ENCODE measurements around the gene STAT3.

The STAT3 gene

DNA sequence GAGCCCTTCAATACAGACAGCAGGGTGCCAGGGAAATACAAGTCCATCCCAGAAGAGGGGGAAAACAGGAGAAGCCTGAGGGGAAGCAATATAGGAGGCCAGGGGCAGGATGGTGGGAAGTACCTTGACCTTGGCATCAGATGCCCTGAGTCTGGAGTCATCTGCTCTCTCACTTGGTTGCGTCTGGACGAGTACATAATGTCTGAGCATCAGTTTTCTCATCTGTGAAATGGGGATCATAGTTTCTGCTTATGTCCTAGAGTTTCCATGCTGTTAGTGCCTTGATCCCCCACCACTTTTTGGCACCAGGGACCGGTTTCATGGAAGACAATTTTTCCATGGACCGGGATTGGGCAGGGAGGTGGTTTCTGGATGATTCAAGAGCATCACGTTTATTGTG is 97.7 kb downstream of the STAT3 start:
- no peak for FAIRE-seq

DNA sequence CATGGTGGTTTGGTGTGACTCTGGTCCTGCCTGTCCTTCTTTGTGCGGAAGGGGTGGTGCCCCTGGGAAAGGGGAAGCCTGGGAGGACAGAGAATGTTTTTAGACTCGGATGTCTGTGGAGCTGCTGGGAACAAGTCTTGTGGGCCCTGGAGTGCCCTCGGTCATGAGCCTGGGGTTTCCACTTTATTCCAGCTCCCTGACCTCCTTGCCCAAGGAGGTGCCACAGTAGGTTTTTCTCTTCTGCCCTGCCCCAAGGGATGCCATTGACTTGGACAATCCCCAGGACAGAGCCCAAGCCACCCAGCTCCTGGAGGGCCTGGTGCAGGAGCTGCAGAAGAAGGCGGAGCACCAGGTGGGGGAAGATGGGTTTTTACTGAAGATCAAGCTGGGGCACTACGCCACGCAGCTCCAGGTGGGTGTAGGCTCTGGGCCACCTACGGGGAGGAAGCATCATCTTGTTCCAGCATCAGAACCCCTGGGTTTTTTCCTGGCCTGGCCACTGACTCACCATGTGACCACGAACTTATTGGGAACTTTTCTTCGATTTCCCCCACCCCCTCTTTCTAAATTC is 98.5 kb downstream of the STAT3 start:
- FAIRE-seq = no peak

DNA sequence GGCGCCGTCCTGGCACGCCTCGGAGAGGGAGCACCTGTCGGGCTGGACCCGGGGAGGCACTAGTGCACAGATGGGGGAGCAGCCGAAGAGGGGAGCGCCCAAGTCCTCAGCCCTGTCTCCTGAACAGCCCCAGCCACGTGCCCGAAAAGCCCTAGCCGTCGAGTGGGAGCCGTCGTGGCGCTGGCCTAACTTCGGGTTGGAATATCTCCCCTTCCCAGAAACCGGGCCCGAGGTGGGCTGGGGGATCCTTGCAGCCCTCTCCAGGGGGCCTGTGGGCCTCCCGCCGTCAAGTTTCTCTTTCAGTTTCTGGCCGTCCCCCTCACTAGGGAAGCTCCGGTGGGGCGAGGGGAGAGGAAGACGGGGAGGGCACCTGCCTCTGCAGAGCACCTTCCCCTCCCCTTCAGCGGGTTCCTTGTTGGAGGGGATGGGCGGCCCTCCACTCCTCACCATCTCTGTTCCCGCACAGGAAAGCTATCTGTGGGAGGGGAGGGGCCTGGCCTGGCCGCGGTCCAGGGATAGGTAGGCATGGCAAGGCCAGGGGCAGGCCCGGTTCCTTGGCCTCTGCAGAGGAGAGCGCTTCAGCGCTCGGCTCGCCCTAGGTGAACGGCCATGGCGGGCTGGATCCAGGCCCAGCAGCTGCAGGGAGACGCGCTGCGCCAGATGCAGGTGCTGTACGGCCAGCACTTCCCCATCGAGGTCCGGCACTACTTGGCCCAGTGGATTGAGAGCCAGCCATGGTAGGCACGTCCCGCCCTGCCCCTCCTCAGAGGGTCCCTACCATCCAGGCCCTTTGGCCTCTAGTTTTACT is 99.2 kb downstream of the STAT3 start:
- no peak for FAIRE-seq

DNA sequence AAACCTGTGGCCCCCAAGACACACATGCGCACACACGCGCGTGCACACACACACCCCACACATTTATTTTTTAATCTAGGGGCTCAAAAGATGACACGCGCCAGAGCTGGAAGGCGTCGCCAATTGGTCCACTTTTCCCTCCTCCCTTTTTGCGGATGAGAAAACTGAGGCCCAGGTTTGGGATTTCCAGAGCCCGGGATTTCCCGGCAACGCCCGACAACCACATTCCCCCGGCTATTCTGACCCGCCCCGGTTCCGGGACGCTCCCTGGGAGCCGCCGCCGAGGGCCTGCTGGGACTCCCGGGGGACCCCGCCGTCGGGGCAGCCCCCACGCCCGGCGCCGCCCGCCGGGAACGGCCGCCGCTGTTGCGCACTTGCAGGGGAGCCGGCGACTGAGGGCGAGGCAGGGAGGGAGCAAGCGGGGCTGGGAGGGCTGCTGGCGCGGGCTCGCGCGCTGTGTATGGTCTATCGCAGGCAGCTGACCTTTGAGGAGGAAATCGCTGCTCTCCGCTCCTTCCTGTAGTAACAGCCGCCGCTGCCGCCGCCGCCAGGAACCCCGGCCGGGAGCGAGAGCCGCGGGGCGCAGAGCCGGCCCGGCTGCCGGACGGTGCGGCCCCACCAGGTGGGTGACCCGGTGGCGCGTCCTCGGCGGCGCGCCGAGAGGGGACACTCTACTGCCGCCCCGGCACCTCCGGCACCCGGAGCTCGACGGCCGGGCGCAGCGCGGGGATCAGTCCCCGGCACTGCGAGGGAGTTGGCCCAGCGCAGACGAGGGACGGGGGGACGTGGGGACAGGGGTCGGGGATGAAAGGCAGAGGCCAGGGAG is 100.1 kb downstream of the STAT3 start, which contains the start of gene STAT5A:
Gene STAT5A (plus strand): TSS at position 522 of the 826 bp plus-strand sequence. CDS start 914 bp downstream, outside the sequence.
- FAIRE-seq = no peak

DNA sequence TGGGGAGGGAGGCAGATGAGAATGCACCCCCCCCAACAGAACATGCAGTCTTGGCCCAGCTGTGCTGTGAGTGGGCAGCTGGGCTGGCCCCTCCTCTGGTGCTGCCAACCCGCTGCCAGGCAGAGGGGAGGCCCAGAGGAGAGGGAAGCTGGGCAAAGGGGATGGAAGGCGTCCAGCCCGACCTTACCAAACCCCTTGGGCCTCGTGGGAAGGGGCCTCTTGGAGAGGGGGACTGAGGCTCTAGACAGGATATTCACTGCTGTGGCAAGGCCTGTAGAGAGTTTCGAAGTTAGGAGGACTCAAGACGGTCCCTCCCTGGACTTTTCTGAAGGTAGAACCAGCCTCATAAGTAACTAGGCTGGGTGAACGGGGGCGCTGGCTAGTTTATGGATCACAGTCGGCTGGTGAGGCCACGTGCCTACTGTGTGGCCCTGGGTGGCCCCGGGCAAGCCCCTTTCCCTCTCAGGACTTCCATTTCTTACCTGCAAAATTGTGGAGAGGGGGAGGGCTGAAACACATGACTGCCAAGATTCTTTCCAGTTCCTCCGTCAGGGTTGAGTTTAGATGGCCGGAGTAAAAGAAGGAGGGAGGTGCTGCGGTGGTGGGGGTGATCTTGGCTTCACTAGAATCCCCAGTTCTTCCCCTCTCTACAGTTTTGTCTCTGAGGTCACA is 100.8 kb downstream of the STAT3 start:
- FAIRE-seq = no peak

DNA sequence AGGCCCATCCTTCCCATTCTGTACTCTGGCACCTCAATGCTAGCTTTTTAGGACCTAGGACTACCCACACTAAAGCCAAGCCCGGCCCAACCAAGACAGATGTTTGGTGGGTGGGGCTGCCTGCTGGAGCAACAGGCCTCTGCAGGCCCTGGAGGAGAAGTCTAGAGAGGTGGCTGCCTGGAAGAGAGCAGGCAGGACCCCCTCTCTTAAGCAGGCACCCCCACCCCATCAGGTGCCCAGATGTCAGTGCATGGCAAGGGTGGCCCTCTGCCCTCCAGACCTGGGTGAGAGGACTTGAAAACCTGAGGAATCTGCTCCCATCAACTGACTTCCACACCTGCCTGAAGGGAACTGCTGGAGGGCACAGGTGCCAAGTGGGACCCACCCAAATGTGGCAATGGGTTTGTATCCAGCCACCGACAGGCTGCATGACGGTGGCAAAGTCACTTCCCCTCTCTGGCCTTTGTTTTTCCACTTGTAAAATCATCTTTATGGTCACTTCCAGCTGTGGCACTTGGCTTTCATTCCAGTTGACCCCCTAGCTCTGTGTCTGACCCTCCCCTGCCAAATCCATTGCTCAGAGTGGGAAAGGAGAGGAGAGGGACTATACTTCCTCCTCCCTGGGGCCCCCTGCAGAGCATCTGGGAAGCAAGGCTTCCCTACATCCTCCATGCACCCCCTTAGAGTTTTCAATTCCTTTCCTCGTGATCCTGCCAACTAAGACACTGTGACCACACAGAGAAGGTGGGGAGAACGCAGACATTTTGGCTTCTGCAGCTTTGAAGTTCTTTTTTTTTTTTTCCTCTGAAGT is 101.6 kb downstream of the STAT3 start:
- no peak for FAIRE-seq

DNA sequence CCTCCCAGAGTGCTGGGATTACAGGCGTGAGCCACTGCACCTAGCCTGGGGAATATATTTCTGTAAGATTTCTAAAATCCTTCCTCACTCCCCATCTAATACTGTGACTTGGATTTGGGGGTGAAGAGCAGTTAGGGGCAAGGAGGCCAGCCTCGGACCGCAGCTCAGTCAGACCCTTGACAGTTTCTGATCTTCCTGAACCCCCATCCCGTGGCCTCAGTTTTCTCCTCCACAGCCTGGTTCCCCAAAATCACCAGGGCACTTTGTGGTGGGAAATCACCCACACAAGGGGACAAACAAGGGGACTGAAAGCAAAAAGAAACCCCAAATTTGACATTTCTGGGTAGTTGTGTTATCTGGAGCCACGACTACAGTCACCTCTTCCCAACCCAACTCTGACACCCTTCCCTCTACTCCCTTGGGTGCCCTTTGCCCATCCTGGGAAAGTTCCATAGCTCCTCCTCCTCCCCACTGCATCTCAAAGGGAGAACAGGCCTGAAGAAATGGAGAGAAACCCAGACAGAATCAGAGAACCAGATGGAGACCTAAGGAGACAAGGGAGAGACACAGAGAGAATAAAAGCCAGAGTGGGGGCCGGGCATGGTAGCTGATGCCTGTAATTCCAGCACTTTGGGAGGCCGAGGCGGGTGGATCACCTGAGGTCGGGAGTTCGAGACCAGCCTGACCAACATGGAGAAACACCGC is 102.7 kb downstream of the STAT3 start:
- no peak for FAIRE-seq

DNA sequence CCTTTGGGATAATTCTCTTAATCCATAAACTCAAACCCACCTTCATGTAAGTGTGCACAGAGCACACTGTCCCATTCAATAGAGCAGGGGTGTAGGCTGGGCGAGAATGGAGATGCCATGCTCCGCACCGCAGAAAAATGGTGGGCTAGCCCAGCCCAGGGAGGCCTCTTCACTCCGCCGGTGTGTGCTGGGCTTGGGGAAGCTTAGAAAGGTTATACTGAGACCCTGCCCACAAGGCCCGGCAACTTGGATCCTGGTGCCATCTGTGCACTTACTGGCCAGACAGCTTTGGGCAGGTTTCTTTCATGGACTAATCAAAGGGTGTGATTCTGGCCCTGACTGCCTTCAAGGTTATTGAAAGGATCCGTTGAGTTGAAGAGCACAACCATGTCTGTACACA is 103.7 kb downstream of the STAT3 start:
- no peak for FAIRE-seq

DNA sequence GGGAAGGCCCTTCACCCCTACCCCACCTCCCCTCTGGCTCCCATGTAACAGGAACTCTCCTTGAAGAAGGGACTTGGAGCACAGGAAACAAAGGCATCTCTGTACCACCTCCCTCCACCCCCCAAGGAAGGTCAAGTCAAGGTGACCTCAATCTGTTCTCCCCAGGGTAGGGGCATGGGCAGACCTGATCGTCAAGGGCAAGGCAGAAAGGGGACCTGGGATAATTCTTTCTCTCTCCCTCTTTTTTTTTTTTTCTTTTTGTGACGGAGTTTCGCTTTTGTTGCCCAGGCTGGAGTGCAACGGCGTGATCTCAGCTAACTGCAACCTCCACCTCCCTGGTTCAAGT is 104.2 kb downstream of the STAT3 start:
- no peak for FAIRE-seq

DNA sequence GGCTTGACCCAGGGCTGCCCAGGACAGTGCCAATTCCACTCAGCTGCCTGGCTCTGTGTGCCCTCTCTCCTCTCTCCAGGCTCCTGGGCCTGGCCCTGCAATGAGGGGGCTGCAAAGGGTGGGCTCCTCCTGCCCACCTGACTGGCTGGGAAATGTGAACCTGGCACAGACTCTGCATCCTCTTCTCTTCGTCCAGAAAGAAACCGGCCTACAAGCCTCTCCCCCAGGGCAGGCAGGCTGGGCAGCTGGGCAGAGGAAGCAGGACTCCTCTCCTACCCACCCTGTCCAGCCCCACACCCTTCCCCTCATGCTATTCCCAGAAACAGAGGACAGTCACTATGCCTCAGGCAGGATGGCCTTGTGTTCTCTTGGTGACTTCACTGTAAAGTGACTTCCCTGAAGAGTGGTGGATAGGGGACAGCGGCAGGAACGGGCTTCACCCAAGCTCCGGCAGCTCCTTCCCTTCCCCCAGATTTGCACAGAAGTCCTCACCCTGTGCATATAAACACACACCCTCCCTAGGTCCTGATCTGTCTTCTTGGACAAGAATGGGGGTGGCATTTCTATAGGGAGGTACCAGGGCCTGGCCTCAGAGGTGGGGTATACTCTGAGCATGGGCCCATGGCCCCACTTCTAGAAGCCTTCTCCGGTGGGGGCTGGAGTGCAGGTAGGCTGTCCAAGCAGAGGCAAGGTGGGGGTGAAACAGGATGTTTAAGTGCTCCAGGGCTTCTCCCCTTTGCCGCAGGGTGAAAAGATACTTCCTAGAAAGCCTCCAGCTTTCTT is 104.8 kb downstream of the STAT3 start:
- no peak for FAIRE-seq

DNA sequence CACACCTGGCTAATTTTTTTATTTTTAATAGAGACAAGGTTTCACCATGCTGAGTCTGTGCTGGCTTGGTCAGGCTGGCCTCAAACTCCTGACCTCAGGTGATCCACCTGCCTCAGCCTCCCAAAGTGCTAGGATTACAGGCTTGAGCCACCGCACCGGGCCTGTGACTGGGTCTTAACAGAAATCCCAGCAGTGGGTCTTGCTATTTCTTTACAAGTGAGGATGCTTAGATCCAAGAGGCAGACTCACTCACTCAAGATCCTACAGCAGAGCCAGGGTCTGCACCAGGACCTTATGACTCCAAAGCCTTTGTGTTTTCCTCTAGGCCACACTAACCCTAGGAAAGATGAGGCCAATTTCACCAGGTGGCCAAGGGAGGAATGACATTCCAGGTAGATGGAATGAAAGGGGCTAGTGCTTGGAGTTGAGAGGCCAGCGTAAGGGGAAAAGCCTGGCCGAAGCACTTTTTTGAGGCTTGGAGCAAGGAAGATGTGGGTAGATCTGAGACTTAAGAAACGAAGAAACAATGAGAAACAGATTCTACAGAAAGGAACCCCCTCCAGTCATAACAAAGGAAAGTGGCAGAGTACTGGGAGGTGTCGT is 105.7 kb downstream of the STAT3 start:
- FAIRE-seq = no peak

DNA sequence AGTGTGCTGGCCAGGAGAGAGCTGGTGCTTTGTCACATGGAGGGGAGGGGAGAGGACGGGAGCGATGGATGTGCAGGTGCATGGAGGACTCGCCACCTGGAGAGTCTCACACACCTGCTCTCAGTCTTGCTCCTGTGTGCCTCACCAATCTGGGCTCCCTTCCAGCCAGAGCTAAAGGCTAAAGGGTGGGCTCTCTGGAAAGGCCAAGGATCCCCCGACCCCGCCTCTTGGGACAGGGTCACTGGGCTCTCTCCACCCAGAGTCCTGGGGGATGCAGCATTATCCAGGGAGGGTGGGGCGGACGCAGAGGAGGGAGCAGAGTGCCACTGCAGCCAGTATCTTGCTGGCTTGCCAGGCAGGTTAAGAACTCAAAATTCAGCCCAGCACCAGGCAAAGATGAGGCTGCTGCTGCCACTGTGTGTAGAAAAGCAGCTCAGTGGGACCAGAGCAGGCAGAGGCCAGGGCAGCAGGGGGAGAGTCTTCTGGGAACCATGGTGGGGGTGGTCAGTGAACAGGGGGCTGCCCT is 106.6 kb downstream of the STAT3 start:
- FAIRE-seq = no peak

DNA sequence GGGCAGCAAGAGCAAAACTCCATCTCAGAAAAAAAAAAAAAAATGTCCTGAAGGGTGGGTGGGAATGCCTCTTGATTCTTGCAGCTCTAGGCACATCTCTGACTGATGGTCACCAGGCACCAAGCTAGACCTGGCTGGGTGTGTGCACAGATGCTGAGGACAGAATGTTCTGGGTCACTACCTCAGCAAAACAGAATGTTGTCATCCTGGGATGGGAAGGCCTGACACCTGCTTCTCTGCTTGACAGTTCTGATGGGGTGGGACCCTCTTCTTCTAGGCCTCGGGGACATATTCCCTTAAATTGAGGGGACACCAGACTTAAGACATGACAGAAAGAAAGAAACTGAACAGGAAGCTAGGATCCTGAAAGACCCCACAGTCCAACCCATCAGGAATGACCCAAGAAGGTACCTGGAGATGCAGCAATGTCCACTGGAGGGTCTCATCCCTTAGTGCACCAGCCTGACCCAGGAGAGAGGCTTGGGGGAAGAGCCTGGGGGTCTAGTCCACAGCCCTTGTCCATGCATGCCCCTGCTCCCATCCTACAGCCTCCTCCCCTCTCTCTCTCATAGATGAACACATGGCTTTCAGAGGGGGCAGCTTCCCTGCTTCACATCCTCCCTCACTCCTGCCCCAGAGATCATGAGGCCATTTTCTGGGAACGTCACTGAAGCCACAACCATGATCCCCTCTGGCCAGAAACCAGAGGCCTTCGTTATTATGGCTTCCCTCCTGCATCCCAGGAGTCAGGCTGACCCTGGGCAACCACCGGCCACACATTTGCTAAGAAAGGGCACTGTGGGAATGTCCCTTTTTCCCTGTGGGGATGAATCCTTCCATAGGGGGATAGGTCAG is 108.2 kb downstream of the STAT3 start:
- no peak for FAIRE-seq

DNA sequence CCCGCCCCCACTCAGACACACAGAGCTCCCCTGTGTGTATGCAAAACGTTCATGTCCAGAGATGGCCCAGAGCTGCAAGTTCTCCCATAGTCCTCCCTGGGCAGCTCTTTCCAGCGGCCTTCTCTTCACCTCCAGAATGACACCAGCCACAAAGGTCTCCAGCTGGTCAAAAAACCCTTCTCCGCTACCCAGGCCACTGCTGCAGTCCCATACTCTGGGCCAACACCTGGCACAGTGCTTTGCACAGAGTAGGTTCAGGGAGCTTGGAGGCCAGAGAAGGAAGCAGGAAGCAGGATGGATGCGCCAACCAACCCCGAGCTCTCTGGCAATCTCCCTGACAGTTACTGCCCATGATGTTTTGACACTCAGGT is 110.9 kb downstream of the STAT3 start:
- FAIRE-seq = no peak

DNA sequence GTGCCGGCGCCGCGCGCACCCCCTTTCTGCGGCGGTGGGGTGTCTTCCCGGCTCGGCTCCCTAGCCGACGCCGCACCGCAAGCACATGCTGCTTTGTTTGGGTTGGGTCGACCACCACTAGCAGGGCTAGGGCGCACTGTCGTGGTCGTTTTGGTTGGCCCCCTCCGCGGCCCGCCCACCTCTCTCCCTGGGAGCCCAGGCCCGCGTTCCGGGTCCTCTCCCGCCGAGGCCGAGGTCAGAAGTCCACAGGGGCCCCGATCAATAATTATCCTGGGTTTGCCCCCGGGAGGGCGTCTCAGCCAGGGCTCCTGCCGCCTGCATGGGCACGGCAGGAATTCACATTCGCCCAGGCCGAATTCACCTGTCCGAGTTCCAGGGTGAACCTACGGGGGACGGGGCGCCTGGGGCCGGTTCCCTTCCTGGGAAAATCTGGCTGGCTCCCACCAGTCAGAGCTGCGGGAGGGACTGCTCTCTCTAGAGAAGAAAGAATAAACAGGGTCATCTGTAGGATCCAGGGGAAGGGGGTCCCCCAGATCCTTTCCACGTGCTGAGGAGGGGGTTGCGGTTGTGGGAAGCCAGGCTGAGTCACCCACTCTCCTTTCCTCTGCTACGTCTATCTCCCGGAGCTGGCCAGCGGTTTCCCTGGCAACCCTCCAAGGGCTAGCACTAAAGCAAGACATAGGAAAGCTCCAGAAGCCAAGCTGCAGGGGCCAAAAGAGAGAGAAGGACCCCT is 111.5 kb downstream of the STAT3 start:
- no peak for FAIRE-seq

DNA sequence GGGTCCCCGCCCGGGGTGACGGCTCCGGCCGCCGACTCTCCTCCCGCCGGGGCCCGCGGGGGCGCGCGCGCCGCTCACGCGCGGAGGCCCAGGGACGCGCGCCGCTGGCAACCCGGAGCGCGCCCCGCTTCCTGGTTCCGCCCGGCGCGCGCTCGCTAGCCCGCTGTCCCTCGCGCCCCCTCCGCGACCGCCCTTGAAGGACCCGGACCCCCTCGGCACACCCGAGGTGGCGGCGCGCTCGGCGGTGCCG is 112.0 kb downstream of the STAT3 start, which contains the start of gene STAT5B:
Gene STAT5B (minus strand): TSS at position 33 of the 250 bp plus-strand sequence. CDS start 44,264 bp downstream, outside the sequence.
- no peak for FAIRE-seq

DNA sequence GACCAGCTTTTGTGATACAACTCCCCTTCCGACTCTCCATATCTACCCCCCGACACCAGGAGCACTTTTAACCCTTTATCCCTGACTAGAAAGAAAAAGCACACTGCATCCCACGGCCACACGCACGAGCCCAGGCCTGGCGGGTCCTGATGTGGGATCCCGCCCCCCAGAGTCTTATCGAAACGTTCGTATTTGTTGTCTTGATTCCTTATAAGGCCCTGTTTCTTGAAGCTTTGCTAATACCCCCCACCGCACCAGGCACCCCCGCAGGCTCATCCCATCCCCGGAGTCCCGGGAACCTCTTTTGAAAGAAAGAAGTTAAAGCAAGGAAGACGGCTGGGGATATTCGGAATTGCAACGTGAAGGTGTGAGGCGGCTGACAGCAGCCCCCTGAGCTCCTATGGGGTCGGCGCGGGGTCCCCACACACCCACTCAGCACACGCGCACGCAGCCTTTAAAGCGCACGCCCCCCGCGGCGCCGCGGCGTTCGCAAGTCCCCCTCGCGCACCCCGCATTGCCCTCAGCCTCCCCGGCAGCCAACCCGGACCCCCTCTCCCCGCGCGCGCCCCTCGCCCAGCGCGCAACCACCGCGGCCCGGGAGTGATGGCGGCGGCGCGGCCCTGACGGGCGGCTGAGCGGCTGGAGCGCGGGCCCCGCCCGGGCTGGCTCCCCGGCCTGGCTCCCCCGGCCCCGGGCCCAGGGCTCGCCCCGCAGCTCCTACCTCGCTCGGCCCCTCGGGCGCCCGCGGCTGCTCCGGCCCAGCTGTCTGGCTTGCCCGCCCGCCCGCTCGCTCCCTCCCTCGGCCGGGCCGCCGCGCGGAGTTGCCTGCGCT is 112.5 kb downstream of the STAT3 start:
- no peak for FAIRE-seq
